NOMO-1 (cell line): ENCODE results near the gene PPP2R2B.

Experiments
- DNase-seq, 2 experiments: peaks; one replicate each; lab custom pipeline; 2025; ENCODE audit not compliant: unreplicated experiment in 2 of 2; lab: John Stamatoyannopoulos, UW

Gene PPP2R2B

DNA sequence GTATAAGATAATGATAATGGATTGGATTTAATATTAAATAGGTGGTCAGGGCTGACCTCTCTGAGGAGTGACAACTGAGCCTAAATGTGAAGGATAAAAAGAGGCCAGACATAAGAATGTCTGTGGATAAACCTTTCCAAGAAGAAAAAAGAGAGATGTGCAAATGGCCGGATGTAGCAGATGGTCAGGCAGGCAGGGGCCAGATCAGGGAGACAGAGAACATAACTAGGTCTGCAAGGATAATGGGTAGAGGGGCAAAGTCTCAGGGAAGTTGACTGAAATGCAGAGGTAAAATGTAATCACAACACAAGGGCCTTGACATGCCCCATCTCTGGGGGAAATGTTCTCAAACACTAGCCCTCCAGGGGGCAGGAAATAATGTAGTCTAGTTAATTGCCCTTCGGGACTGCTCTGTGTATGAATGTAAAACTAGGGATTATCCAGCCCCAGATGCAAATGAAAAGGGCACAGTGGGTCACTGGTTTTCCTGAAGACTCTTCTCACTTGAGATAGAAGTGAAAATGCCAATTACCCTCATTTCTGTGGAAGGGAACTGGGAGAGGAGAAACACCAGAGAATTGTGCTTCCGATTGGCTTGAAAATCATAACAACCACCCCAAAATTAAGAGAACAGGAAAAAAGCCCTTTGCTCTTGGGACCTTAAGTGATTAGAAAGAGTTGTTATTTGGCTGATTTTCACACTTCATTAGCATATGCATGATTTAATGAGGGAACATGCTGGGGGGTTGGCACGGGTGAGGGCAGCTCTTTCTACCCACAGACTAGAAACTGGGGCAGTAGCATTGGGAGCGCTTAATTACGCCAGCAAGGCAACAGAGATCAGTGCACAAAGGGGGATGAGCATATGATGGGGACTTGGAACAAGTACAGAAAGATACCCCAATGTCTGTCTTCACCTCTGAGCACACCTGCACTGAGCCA, 88.6 kb downstream of the PPP2R2B start:
- no peak for DNase-seq

DNA sequence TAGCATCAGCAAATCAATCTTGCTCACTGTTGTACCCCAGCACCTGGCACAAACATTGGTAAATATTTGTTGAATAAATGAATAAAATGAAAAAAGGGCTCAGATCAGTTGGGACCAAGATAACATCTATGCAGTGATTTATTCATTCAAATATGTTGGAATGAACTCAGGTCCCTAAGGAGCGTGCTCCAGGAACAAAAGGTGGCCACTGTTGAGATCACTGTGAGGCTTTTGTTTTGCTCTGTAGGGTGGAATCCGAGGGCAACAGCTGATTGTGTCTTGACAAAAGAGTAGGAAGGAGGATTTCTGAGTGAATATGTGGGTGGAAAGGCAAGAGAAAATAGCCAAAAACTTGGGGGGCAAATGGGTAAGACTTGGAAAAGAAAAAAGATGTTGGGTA, 89.7 kb downstream of the PPP2R2B start:
- DNase-seq: no peak

DNA sequence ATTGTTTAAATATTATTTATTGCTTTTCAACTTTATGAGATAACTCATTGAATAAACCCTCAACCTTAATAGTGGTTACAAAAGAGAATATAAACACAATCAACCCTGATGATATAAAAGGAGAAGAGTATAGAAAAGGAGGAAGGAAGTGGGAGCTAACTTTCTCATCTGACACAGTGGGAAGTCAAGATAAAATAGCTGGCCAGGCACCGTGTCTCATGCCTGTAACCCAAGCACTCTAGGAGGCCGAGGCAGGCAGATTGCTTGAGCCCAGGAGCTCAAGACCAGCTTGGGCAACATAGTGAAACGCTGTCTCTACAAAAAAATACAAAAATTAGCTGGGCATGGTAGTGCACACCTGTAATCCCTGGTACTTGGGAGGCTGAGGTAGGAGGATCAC, 93.5 kb downstream of the PPP2R2B start:
- DNase-seq: no peak

DNA sequence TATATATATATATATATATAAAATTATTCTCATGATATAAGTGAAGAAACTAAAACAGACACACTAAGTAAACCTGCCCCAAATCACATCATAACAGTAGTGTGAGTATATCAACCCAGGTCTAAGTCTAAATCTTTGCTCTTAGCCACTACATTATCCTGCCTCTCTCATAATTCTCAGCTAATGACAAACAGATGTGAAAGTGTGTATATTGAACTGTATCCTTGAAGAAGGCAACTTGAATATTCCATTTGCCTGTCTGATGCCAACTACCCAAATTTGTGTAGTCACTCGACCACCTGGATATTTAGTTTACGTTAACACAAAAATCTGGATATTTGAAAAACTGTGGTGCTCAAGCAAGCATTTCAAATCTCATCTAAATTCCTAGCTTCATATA, 97.4 kb downstream of the PPP2R2B start:
- DNase-seq: no peak

DNA sequence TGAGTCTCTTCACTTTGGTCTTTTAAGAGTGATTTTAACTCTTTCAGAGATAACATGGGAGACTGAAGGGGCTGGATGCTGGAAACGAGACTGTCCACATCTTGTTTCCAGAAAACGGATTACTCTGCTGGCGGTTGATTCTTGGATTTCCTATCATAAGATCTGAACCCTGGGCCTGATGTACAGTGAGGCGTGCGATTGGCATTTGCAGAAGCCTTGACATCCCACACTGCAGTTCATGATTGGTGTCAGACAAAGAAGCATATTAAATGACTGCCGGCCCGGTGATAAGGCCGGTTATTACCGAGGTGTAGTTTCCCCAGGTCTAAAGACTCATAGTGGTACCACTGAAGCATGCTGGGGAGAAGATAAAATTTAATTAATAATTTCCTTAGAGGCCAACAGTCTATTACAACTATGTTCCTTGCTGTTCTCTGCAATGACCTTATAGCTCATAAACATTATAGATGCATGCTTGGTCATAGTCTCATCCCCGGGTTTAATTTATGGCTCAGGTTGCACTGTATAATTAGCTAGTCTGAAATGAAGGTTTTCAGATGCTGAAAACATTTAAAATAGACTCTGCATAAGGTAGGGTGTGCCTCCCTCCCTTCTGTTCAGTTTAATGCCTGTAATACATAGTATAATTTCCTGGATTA, 99.2 kb downstream of the PPP2R2B start:
- no peak for DNase-seq

DNA sequence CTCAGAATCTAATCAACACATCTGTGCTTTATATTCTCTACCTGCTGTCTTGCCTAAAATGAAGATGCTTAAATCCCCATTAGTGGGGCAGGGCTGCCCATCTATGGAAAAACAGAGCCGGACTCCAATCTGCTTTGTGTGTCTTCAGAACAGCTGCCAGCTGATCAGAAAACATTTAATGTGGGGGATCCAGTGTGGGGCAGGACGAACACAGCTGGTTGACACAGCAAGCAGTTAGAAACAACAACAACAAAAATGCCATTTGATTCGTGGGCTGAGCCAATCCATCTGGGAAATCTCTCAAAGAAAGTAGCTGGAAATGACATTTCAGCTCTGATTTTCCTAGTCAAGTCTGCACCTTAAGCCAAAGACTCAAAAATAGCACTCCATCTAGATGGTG, 99.8 kb downstream of the PPP2R2B start:
- no peak for DNase-seq

DNA sequence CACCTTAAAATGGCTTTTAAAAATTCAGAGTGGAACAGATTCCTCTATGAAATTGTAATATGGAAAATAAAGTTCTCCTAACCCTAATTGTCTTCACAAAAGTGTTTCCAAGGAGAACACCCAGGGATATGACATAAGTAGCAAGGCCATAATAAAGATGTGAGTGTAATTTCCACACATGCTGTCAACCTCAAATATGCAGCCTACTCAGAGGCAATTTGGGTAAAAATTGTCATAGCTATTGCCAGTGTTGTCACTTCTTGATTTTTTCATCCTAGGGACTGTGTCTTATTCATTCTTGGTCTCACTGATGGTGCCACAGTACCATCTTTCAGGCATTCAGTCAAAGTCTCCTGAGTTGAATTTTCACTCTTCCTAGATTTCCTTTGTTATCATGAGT, 100.3 kb downstream of the PPP2R2B start:
- no peak for DNase-seq

DNA sequence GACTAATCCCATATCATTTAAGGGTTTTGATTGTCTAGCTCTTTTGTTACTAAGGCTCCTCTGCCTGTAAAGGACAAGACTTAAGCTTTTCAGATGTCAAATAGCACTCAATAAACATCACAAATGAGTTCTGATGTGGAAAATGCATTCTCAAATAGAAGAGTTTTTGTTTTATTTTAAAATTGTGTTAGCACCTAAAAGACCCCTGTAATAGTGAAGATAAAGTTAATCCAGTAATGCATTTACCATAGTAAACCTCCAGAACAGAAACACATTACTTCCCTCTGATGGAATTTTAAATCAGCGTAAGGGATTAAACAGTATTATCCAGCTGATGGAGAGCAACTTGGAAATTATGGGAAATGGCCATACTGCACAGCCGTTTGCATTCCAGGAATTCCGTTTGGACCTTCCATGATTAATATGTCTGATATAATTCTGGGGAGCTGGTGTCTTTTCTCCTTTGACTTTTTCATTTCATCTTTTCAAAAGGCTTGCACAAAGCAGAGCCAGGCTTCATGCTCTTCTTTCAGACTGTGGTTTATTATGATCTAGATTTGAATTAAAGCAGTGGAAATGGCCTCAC, 105.6 kb downstream of the PPP2R2B start:
- DNase-seq: no peak

DNA sequence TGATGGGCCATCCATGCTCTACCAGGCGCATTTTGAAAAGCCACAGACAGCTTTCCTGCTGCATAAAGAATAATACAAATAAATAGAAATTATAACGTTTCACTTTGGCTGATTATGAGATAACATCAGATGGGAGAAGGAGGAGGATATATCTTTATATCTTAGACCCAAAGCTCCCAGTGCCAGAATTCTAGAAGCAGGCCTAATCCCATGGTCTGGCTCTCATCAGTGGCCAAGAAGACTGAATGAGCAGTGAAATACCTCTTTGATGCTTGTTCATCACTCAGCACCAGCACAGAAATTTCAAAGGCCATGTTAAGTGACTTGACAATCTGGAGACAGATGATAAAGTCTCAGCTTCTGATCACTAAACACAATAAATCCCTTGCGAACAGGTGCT, 107.6 kb downstream of the PPP2R2B start:
- no peak for DNase-seq

DNA sequence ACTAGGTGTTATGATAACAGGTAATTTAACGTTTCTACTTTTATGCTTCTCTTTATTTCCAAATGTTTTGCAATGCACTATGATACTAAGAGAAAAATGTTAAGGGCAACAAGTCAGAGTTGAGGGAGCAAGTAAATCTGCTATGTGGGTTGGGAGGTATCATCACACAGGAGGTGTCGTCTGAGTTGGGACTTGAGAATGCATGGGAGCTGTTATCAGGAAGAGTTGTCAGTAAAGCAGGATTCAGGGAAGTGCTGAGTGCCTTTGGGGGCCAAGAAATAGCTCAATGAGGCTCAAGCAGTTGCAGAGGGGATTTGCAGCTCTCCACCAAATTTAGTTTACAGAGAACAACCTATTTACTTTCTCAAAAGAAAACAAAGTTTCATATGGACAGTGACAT, 108.0 kb downstream of the PPP2R2B start:
- DNase-seq: no peak

DNA sequence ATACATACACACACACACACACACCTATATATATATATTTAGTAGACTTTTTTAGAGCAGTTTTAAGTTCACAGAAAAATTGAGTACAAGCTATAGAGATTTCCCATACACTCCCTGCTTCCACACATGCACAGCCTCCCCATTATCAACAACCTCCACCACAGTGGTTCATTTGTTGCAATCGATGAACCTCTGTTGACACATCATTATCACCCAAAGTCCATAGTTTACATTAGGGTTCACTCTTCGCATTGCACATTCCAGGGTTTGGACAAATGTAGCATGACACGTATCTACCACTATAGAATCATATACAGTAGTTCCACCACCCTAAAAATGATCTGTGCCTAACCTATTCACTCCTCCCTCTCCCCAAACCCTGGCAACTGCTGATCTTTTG, 111.0 kb downstream of the PPP2R2B start:
- DNase-seq: no peak

DNA sequence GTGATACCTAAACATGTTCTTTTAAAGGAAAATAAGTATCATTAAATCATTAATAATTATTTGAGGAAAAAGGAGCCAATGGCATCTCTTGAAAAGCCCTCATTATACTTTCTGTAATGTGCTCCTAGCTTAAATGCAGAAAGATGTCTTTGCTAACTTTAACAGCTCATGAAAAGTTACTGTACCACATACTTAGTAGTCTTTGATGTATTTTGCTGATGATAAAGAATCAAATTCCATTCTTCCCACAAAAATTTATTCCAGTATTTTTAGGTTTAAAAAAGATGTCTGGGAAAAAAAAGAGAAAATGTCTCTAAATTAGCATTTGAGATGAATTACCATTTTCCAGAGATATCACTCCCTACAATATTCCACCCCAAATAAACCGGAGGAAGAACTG, 112.5 kb downstream of the PPP2R2B start:
- DNase-seq: no peak

DNA sequence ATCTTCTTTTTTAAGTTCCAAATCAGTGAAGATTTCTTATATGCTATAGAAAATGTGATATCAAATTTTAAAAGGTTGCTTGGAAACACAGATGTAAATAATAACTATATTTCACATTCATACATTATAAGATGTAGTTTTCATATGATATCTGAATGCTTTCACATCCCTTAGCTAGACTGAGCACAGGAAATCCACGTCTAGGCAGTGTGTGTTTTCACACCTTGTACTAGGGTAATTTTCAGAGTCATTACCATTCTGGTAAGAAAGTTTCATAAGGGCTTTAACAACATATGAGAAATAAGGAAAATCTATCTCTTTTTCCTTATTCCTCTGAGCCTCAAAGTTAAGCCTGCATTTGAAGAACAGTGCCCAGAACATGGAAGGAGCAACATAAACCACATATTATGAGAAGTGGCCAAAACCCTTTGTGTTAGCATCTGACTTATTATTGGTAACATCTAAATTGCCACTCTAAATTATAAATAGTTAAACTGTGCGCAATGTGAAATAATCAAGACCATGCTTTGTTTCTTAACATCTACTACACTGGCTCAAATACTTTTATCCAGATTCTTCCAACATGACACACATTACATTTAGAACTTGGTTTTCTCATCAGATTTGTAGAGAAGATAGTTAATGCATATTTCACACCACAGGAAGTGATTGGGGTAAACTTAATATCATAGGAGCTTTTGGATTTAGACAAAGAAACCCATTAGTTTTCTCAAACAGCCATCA, 113.3 kb downstream of the PPP2R2B start:
- no peak for DNase-seq

DNA sequence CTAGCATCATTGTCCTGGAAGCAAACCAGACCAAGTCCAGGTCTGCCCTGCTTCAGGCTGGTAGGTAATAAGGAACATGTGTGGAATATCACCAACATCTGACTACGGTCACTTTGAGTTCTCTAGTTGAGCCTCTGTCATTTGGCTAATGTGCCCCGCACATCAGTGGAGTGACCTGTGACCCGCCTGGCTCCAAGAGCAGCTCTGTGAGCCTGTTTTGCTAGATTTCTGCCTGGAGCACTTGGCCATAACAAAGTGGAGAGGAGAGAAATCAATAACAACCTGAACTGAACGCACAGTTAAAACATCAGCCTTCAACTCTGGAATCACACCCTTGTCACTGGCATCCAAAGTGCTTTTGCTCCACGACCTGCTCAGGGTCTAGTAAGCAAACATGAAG, 115.7 kb downstream of the PPP2R2B start:
- DNase-seq: no peak

DNA sequence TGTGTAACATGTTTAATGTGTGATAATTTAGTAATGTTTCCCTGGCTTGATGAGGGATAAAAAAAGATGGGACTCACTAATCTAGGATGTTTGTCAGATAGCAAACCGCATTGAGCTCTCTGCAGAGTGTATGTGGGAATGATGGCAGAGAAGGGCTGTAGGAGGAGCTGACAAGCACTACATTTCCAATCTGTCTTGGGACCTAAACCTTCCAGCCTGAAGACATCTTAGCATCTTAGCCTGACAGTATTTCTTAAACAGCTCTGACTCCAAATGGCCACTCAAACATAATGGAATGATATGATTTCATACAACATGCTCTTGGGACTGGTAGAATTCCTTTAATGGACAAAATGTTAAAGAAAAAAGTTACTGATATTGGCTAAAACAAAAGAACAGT, 116.7 kb downstream of the PPP2R2B start:
- no peak for DNase-seq

DNA sequence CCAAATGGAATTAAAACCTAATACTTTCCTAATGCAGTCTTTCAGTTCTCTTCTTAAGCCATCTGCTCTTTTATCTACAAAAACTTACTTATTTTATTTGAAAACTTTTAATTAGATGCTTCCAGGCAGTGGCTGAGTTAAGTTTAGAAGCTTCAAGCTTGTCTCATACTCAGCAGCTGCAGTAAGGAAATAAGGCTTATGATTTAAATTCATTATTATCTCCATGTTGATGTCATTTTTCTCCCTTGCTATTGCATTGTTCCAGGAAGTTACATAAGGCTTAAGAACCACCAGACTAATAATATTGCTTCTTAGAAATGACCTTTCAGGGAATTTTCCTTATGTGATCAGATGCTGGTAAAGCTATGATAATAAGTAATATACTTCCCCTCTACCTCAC, 119.6 kb downstream of the PPP2R2B start:
- DNase-seq: no peak

DNA sequence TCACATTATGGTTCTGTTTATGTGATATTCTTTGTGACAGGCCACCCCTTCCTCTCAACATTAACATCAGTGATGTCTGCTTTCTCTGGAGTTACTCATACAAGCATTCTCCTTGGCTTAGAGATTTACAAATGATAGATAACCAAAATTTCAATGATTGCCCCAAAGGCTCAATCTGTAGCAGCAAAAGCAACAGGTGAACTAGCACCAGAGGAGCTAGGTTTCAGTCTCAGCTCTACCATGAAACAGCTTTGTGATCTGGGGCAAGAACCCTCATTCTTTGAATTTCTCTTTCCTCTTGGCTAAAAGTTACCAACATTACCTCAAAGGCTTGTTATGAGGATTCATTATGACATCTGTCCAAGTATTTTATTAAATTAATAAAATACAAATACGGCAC, 120.5 kb downstream of the PPP2R2B start:
- no peak for DNase-seq

DNA sequence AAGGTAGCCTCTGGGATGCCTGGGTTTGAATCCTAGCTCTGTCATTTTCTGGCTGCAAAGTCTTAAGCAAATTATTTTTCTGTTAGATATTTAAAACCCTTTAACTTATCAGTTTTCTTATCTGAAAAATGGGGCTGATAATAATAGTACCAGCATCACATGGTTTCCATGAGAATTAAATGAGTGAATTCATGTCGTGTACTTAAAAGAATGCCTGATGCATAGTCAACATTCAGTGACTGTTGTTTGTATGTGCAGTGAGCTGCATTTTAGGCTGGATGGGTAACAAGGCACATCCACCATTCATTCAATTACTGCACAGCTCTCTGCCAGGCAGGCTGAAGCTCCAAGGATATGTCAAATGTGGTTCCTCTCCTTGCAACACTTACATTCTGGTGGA, 122.0 kb downstream of the PPP2R2B start:
- DNase-seq: no peak

DNA sequence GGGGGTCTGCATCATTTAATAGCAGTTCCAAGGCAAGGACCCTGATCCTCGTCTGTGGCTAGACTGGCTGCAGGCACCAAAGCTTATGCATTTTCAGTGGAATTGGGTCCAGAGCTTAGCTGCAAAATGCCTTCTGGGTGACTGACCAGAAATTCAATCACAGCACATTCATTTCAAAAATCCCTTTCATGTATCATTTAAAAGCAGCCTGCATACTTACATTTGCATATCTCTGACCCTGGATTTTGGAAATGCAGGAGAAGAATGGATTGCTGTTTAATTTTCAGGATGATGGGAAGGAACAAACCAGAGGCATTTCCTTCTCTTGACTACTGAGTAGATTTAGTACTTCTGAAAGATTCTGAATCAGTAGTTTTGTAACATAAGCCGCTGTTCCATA, 122.8 kb downstream of the PPP2R2B start:
- DNase-seq: no peak

DNA sequence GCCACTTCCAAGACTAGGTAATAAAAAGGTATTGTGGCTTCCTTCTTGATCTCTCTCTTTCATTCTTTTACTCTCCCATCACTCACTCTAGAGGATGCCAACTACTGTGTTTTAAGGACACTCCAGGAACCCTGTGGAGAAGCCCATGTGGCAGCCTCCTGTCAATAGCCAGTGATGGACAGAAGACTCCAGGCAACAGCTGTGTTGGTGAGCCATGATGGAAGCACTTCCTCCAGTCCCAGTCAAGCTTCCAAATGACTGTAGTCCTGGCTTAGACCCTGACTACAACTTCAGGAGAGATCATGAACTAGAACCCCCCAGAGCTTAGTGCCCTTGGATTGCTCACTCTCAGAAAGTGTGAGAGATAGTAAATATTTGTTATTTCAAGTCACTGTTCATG, 123.9 kb downstream of the PPP2R2B start:
- no peak for DNase-seq

DNA sequence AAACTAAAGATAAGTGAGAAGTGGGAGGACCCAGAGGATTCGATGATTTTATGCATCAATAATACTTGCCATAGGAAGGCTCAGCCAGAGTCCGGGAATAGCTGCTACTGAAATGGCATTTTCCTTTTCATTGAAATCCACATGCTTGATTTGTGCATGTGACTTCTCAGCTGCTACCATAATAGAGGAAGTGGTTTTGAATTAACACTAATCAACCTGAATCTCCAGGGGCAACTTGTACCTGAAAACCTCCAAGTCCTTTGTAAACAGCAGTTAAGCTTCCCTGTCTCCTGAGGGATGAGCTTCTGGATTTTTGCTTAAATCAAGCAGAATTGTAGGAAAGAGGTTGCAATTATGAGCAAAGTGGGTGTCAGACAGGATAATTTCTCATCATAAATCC, 124.9 kb downstream of the PPP2R2B start:
- no peak for DNase-seq
